ENCODE data around the gene PASK. TPM values are rescaled to one million over a fixed set of nuclear protein-coding genes. Genes with fewer than 3 reads are reported as not detected.

PASK gene
- polyA plus RNA-seq, 1 donor (not counting 4 experiments of a cell fraction or from before 2014, with no cell fraction given) = 4.3 TPM

- no peak within 1 kb of the TSS for H2AFZ ChIP-seq (ENCODE audit: control insufficient read depth, low read length)
- H4K20me1 ChIP-seq (ENCODE audit: control insufficient read depth, extremely low read depth, insufficient read depth, low read length) = no peaks in the 10 kb centered on the region
- H3K9me3 ChIP-seq (ENCODE audit: control insufficient read depth, low read depth, low read length) = no peaks in the 10 kb centered on the region
- no peak within 1 kb of the TSS for H3K9ac ChIP-seq (ENCODE audit: control insufficient read depth, extremely low read depth, insufficient read depth, low read length)
- peaks cover 0 to under 1% of the 10 kb centered on the region in 2 experiments for H3K36me3 ChIP-seq (ENCODE audit: control insufficient read depth in 2 of 2, extremely low read depth in 1 of 2, insufficient read depth in 2 of 2, low read length in 2 of 2)
- FAIRE-seq = no peak
- H3K79me2 ChIP-seq (ENCODE audit: control insufficient read depth, insufficient read depth, low read length) = no peaks in the 10 kb centered on the region
- H3K9me1 ChIP-seq (ENCODE audit: control insufficient read depth, extremely low read depth, insufficient read depth, low read length) = no peaks in the 10 kb centered on the region
- no peak for DNase-seq (ENCODE audit: low read depth, low spot score)
- TF ChIP-seq EZH2 (IDR thresholded peaks at IDR 0.05; ENCODE audit: low read length) (no peak), CTCF (optimal IDR thresholded peaks at IDR 0.05 in 1 of 3, IDR thresholded peaks at IDR 0.05 in 1 of 3, conservative IDR thresholded peaks at IDR 0.05 in 1 of 3; ENCODE audit: extremely low read depth in 1 of 3, insufficient read depth in 2 of 3, low read length in 3 of 3) (no peak)
- H3K4me1 ChIP-seq (ENCODE audit: control insufficient read depth, extremely low read depth, insufficient read depth, low read length) = no peaks in the 10 kb centered on the region
- H3K4me2 ChIP-seq (ENCODE audit: control insufficient read depth, extremely low read depth, insufficient read depth, low read depth, low read length) = no peak within 1 kb of the TSS
- no peak within 1 kb of the TSS for H3K27ac ChIP-seq (ENCODE audit: control insufficient read depth, insufficient read depth, low read length)
- peaks cover 25% of the 10 kb centered on the region for H3K27me3 ChIP-seq (ENCODE audit: control insufficient read depth, extremely low read depth, insufficient read depth, low read length)
- H3K4me3 ChIP-seq (ENCODE audit: control insufficient read depth in 2 of 3, extremely low read depth in 1 of 3, insufficient read depth in 2 of 3, low read depth in 1 of 3, low read length in 3 of 3) = no peak within 1 kb of the TSS
- dilution Hi-C loops (cut with MboI; ENCODE audit: extremely low pct_ligation_motif_present, low sequenced_read_pairs) = no loop called here
These were observed 39.3 kb upstream of the PASK start, which contains the start of gene ANO7 for GRCh38 chr2:241188361-241189092. TSS of gene ANO7 (plus strand) at chr2:241188677. CDS start at chr2:241190064, 1,387 bp downstream.

GRCh38 chr2:241187918-241188234 is 38.6 kb upstream of the PASK start:
- dilution Hi-C loops (cut with MboI; ENCODE audit: extremely low pct_ligation_motif_present, low sequenced_read_pairs) = no loop called here
- Histone ChIP-seq H3K9me1 (ENCODE audit: control insufficient read depth, extremely low read depth, insufficient read depth, low read length) (no peaks in the 10 kb centered on the region), H4K20me1 (ENCODE audit: control insufficient read depth, extremely low read depth, insufficient read depth, low read length) (no peaks in the 10 kb centered on the region), H2AFZ (ENCODE audit: control insufficient read depth, low read length) (no peak overlapping the region), H3K9me3 (ENCODE audit: control insufficient read depth, low read depth, low read length) (no peaks in the 10 kb centered on the region), H3K27me3 (ENCODE audit: control insufficient read depth, extremely low read depth, insufficient read depth, low read length) (peaks cover 25% of the 10 kb centered on the region), H3K4me3 (ENCODE audit: control insufficient read depth in 2 of 3, extremely low read depth in 1 of 3, insufficient read depth in 2 of 3, low read depth in 1 of 3, low read length in 3 of 3) (no peak overlapping the region), H3K9ac (ENCODE audit: control insufficient read depth, extremely low read depth, insufficient read depth, low read length) (no peak overlapping the region), H3K79me2 (ENCODE audit: control insufficient read depth, insufficient read depth, low read length) (no peaks in the 10 kb centered on the region), H3K4me1 (ENCODE audit: control insufficient read depth, extremely low read depth, insufficient read depth, low read length) (no peaks in the 10 kb centered on the region), H3K27ac (ENCODE audit: control insufficient read depth, insufficient read depth, low read length) (no peak overlapping the region), H3K36me3 (ENCODE audit: control insufficient read depth in 2 of 2, extremely low read depth in 1 of 2, insufficient read depth in 2 of 2, low read length in 2 of 2) (peaks cover 0 to 1% of the 10 kb centered on the region in 2 experiments), H3K4me2 (ENCODE audit: control insufficient read depth, extremely low read depth, insufficient read depth, low read depth, low read length) (no peak overlapping the region)
- DNase-seq (ENCODE audit: low read depth, low spot score) (no peak), FAIRE-seq (no peak)
- TF ChIP-seq EZH2 (IDR thresholded peaks at IDR 0.05; ENCODE audit: low read length) (no peak), CTCF (optimal IDR thresholded peaks at IDR 0.05 in 1 of 3, IDR thresholded peaks at IDR 0.05 in 1 of 3, conservative IDR thresholded peaks at IDR 0.05 in 1 of 3; ENCODE audit: extremely low read depth in 1 of 3, insufficient read depth in 2 of 3, low read length in 3 of 3) (no peak)
